Liver (tissue), 9 donors: Measurements from ENCODE around the gene LAMA2. TPM values are rescaled to one million over a fixed set of nuclear protein-coding genes. Genes with fewer than 3 reads are reported as not detected.

Experiments used
- DNase-seq: peaks from one replicate; pipeline ENCODE4 v3.0.0-alpha.2; 2017; ENCODE audit warnings: low spot score
- H3K27ac ChIP-seq, 2 donors: one replicate each; pipeline ENCODE4 v1.7.0; 2013; ENCODE audit warnings: inconsistent platforms in 2 of 2, low read length in 2 of 2, control low read depth in 1 of 2, low read depth in 1 of 2, mild to moderate bottlenecking in 1 of 2
- H3K27me3 ChIP-seq, 4 donors: one replicate each; pipeline versions ENCODE4 v1.6.1 to v1.7.0; 2013; ENCODE audit warnings: low read length in 3 of 4, inconsistent platforms in 1 of 4, mild to moderate bottlenecking in 1 of 4, moderate library complexity in 1 of 4; ENCODE audit not compliant: control insufficient read depth in 4 of 4, insufficient read depth in 4 of 4
- H3K36me3 ChIP-seq, 4 donors: one replicate each; pipeline versions ENCODE4 v1.6.1 to v1.7.0; 2013; ENCODE audit warnings: low read length in 3 of 4, mild to moderate bottlenecking in 3 of 4, low read depth in 1 of 4, moderate library complexity in 1 of 4; ENCODE audit not compliant: control insufficient read depth in 4 of 4, insufficient read depth in 3 of 4
- H3K4me1 ChIP-seq, 4 donors: one replicate each; pipeline versions ENCODE4 v1.6.1 to v1.7.0; 2013; ENCODE audit warnings: low read length in 3 of 4, mild to moderate bottlenecking in 3 of 4, moderate library complexity in 1 of 4; ENCODE audit not compliant: control insufficient read depth in 4 of 4, insufficient read depth in 4 of 4
- H3K4me3 ChIP-seq, 3 donors: one replicate each; pipeline versions ENCODE4 v1.6.1 to v1.7.0; 2013; ENCODE audit warnings: low read length in 3 of 3, control low read depth in 1 of 3, low read depth in 1 of 3, mild to moderate bottlenecking in 1 of 3
- H3K9ac ChIP-seq, 2 donors: one replicate each; pipeline ENCODE4 v1.7.0; 2013; ENCODE audit warnings: low read length in 2 of 2, mild to moderate bottlenecking in 2 of 2, moderate library complexity in 2 of 2, control low read depth in 1 of 2, low read depth in 1 of 2
- H3K9me3 ChIP-seq, 4 donors: one replicate each; pipeline versions ENCODE4 v1.6.1 to v1.7.0; 2013; ENCODE audit warnings: low read length in 3 of 4; ENCODE audit not compliant: control insufficient read depth in 4 of 4
- CTCF ChIP-seq: fragments of 150-350 bp; IDR thresholded peaks from 2 replicates; pipeline ENCODE4 v1.5.1; 2017; ENCODE audit warnings: improper control_type of control experiment, low read depth, low read length; ENCODE audit not compliant: missing input control
- EGR1 ChIP-seq, 2 donors: IDR thresholded peaks; 2 replicates each; pipeline ENCODE4 v1.6.1; 2016 to 2018; ENCODE audit warnings: antibody characterized with exemption in 2 of 2, low read depth in 2 of 2
- FOXA1 ChIP-seq: IDR thresholded peaks from 2 replicates; pipeline ENCODE4 v1.6.1; 2016; ENCODE audit warnings: antibody characterized with exemption
- FOXA2 ChIP-seq: IDR thresholded peaks from 2 replicates; pipeline ENCODE4 v1.6.1; 2016; ENCODE audit warnings: antibody characterized with exemption
- GABPA ChIP-seq, 2 donors: IDR thresholded peaks in 1 of 2; conservative IDR thresholded peaks in 1 of 2; 2 replicates each; pipeline ENCODE4 v1.6.1; 2016; ENCODE audit warnings: antibody characterized with exemption in 2 of 2, mild to moderate bottlenecking in 1 of 2, moderate library complexity in 1 of 2
- HNF4A ChIP-seq, 2 donors: conservative IDR thresholded peaks; 2 replicates each; pipeline ENCODE4 v1.6.1; 2016; ENCODE audit warnings: antibody characterized with exemption in 2 of 2, mild to moderate bottlenecking in 2 of 2
- HNF4G ChIP-seq: IDR thresholded peaks from 2 replicates; pipeline ENCODE4 v1.6.1; 2016; ENCODE audit warnings: antibody characterized with exemption
- NR2F2 ChIP-seq: IDR thresholded peaks from 2 replicates; pipeline ENCODE4 v1.6.1; 2016; ENCODE audit warnings: antibody characterized with exemption
- RAD21 ChIP-seq, 2 donors: IDR thresholded peaks; 2 replicates each; pipeline ENCODE4 v1.6.1; 2016; ENCODE audit warnings: antibody characterized with exemption in 2 of 2, mild to moderate bottlenecking in 2 of 2
- REST ChIP-seq: IDR thresholded peaks from 2 replicates; pipeline ENCODE4 v1.6.1; 2016; ENCODE audit warnings: antibody characterized with exemption, mild to moderate bottlenecking
- SP1 ChIP-seq: IDR thresholded peaks from 2 replicates; pipeline ENCODE4 v1.6.1; 2018; ENCODE audit warnings: antibody characterized with exemption, mild to moderate bottlenecking
- TAF1 ChIP-seq: conservative IDR thresholded peaks from 2 replicates; pipeline ENCODE4 v1.6.1; 2016; ENCODE audit warnings: antibody characterized with exemption, mild to moderate bottlenecking
- YY1 ChIP-seq: IDR thresholded peaks from 2 replicates; pipeline ENCODE4 v1.6.1; 2016; ENCODE audit warnings: antibody characterized with exemption, mild to moderate bottlenecking
- WGBS: extraction: QIAGEN DNeasy Blood & Tissue Kit; methylation state at CpG from one replicate; pipeline ENCODE4 v1.1.7; 2013; 5-methylcytosine and 5-hydroxymethylcytosine counted together
- polyA plus RNA-seq, 2 donors: library from polyadenylated mRNA; stranded (reverse) in 1 of 2; unstranded in 1 of 2; fragments of 200-250 nt in 1 of 2; fragments of >200 nt in 1 of 2; fragmentation: Nextera tagmentation in 1 of 2; extraction: Ambion mirVana in 1 of 2; gene quantifications; one replicate each; pipeline versions ENCODE4 v1.2.1 to v1.2.3, GENCODE V29; 2013 to 2015
- total RNA-seq, 2 donors: library from RNA; depleted of rRNA; stranded (reverse); fragments of >200 nt; gene quantifications; one replicate each; pipeline ENCODE4 v1.2.3, GENCODE V29; 2014
- TF ChIP-seq, protein P1 (sequence below): IDR thresholded peaks from 2 replicates; pipeline ENCODE4 v1.6.1; 2016; ENCODE audit warnings: antibody characterized with exemption
- TF ChIP-seq, protein P2 (sequence below): IDR thresholded peaks from 2 replicates; pipeline ENCODE4 v1.6.1; 2016; ENCODE audit warnings: antibody characterized with exemption
- TF ChIP-seq, protein P3 (sequence below): IDR thresholded peaks from 2 replicates; pipeline ENCODE4 v1.6.1; 2016; ENCODE audit warnings: antibody characterized with exemption
- donor health status: healthy.
- donor health status: healthy.
- donor health status: healthy.
- donor health status: healthy.
- donor health status: healthy.

LAMA2 gene
- total and polyA plus RNA-seq, 4 donors = 1.3 to 17.0 (median 3.0) TPM

GRCh38 chr6:129188795-129189194 lies 305.9 kb downstream of the LAMA2 start:
- Histone ChIP-seq H3K36me3 (no peaks in the 10 kb centered on the region), H3K9me3 (no peaks in the 10 kb centered on the region), H3K4me1 (no peaks in the 10 kb centered on the region), H3K27me3 (peaks cover 0 to 2% (median 0%) of the 10 kb centered on the region in 4 donors), H3K9ac (no peak overlapping the region), H3K4me3 (no peak overlapping the region), H3K27ac (no peak overlapping the region)
- 84% methylated on average over 2 of the region's 2 CpGs for WGBS
- no peak for DNase-seq
- TF ChIP-seq REST = no peak
- no peak for TF ChIP-seq GABPA (IDR thresholded peaks at IDR 0.05 in 1 of 2, conservative IDR thresholded peaks at IDR 0.05 in 1 of 2)
- TF ChIP-seq EGR1 (IDR thresholded peaks at IDR 0.05; ENCODE audit: low read depth in 2 of 2) = no peak
- TF ChIP-seq SP1 = no peak
- TF ChIP-seq RAD21 (IDR thresholded peaks at IDR 0.05) = no peak
- TF ChIP-seq NR2F2 = no peak
- TF ChIP-seq, protein P1, sequence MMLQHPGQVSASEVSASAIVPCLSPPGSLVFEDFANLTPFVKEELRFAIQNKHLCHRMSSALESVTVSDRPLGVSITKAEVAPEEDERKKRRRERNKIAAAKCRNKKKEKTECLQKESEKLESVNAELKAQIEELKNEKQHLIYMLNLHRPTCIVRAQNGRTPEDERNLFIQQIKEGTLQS = no peak
- TF ChIP-seq, protein P2, sequence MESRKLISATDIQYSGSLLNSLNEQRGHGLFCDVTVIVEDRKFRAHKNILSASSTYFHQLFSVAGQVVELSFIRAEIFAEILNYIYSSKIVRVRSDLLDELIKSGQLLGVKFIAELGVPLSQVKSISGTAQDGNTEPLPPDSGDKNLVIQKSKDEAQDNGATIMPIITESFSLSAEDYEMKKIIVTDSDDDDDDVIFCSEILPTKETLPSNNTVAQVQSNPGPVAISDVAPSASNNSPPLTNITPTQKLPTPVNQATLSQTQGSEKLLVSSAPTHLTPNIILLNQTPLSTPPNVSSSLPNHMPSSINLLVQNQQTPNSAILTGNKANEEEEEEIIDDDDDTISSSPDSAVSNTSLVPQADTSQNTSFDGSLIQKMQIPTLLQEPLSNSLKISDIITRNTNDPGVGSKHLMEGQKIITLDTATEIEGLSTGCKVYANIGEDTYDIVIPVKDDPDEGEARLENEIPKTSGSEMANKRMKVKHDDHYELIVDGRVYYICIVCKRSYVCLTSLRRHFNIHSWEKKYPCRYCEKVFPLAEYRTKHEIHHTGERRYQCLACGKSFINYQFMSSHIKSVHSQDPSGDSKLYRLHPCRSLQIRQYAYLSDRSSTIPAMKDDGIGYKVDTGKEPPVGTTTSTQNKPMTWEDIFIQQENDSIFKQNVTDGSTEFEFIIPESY = no peak
- TF ChIP-seq HNF4G = no peak
- no peak for TF ChIP-seq FOXA1

DNA sequence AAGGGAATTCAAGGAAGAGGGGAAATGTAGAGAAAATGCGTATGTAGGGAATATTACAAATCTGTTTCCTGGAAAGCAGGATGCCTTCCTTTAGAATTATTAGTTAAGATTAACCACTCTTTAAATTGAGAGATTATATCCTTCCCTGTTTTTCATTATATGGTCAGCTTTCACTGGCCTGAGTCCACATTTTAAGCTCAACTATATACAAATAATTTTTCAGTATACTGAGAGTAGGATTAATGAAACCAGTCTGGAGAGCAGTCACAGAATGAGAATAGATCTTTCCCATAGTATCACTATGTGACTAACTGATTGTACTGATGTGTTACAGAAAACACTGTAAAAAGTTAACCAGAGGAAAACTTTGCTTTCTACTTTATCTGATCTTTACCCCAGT lies 306.3 kb downstream of the LAMA2 start:
- H3K9ac ChIP-seq = no peak overlapping the region
- no peak for DNase-seq

More for the DNA sequence above, 306.3 kb downstream of the LAMA2 start:
- H3K36me3 ChIP-seq = no peaks in the 10 kb centered on the region
- WGBS = 91% methylated on average over 1 of the region's 1 CpG
- no peaks in the 10 kb centered on the region for H3K4me1 ChIP-seq
- H3K4me3 ChIP-seq = no peak overlapping the region
- H3K27ac ChIP-seq = no peak overlapping the region
- TF ChIP-seq, protein P2 = no peak
- TF ChIP-seq HNF4A (conservative IDR thresholded peaks at IDR 0.05) (no peak), SP1 (no peak), FOXA1 (no peak), FOXA2 (no peak), REST (no peak), HNF4G (no peak), NR2F2 (no peak), EGR1 (IDR thresholded peaks at IDR 0.05; ENCODE audit: low read depth in 2 of 2) (no peak), YY1 (no peak), TAF1 (no peak), RAD21 (IDR thresholded peaks at IDR 0.05) (no peak), CTCF (no peak)
- TF ChIP-seq, protein P3, sequence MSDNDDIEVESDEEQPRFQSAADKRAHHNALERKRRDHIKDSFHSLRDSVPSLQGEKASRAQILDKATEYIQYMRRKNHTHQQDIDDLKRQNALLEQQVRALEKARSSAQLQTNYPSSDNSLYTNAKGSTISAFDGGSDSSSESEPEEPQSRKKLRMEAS = no peak
- TF ChIP-seq, protein P1 = no peak
- no peaks in the 10 kb centered on the region for H3K9me3 ChIP-seq
- peaks cover 0 to 2% (median 0%) of the 10 kb centered on the region in 4 donors for H3K27me3 ChIP-seq
